Activated CD4-positive, alpha-beta memory T cell treated with anti-CD3 and anti-CD28 coated beads for 36 hours (primary cell): ENCODE results near the gene EIF2S1. TPM values are rescaled to one million over a fixed set of nuclear protein-coding genes. Genes with fewer than 3 reads are reported as not detected.
A peak's percentile ranks its signal among the peaks of the same experiment; 100 is the strongest.
"Not testable (repeated sequence)": the region's sequence is repeated elsewhere in the genome, so short reads cannot be mapped to it uniquely, and the experiment has no call there.

Experiments used
- CTCF ChIA-PET: fragments of 350-600 bp; sonication (Branson Sonifier 250); formaldehyde crosslinking; loops from one replicate; lab custom pipeline; 2021; ENCODE audit warnings: antibody characterized with exemption, inconsistent platforms; lab: Charles Lee
- POLR2A ChIA-PET: fragments of 350-600 bp; sonication (Branson Sonifier 250); formaldehyde crosslinking; loops from one replicate; lab custom pipeline; 2021; ENCODE audit warnings: antibody characterized with exemption; lab: Charles Lee
- DNase-seq: peaks from one replicate; pipeline ENCODE4 v3.0.0-alpha.2; 2020
- H3K27ac Mint-ChIP-seq: one replicate; pipeline ENCODE4 v1.8.0; 2021; ENCODE audit warnings: mixed read lengths
- H3K27me3 Mint-ChIP-seq: one replicate; pipeline ENCODE4 v1.8.0; 2021; ENCODE audit warnings: mixed read lengths
- H3K36me3 Mint-ChIP-seq: one replicate; pipeline ENCODE4 v1.8.0; 2021; ENCODE audit warnings: mixed read lengths
- H3K4me1 Mint-ChIP-seq: one replicate; pipeline ENCODE4 v1.8.0; 2021; ENCODE audit warnings: low read depth, mixed read lengths
- H3K4me3 Mint-ChIP-seq: one replicate; pipeline ENCODE4 v1.8.0; 2021; ENCODE audit warnings: mild to moderate bottlenecking, mixed read lengths
- H3K9me3 Mint-ChIP-seq: one replicate; pipeline ENCODE4 v1.8.0; 2021; ENCODE audit warnings: mixed read lengths
- intact Hi-C: fragments of 100-400 bp; cut with micrococcal nuclease; formaldehyde crosslinking; loops from one replicate; pipeline ENCODE4 v1.15.1; 2023
- total RNA-seq, 2 experiments: library from RNA; stranded (reverse); gene quantifications; one replicate each; pipeline ENCODE4 v1.2.3, GENCODE V29; 2021

Gene EIF2S1
- total RNA-seq, result 100 to 1,000 TPM; 238 to 240 TPM

GRCh38 chr14:67359775-67360469 lies at the start of gene EIF2S1, which contains the start of gene ATP6V1D:
EIF2S1 (plus strand) TSS chr14:67360328; CDS start chr14:67364768, 4,440 bp downstream.
ATP6V1D (minus strand) TSS chr14:67359804; CDS start chr14:67359698, 106 bp downstream.
- Mint-ChIP-seq H3K27ac (peak within 1 kb of the TSS; percentile 98), H3K4me1 (peaks cover 61% of the 10 kb centered on the region), H3K9me3 (no peaks in the 10 kb centered on the region), H3K4me3 (peak within 1 kb of the TSS; percentile 99), H3K36me3 (peaks cover 18% of the 10 kb centered on the region), H3K27me3 (peaks cover 2% of the 10 kb centered on the region)
- intact Hi-C loops, result loop anchor here (1.0 to 10.0 kb wide), 9 partner anchors 13 to 1435 kb away; partner anchors contain the start of genes GARIN2, GPHN, PALS1 and PIGH
- CTCF ChIA-PET, result interaction anchor here (0.5 to 1.9 kb wide), 36 partner anchors 9 to 1503 kb away, joined by 3 to 16 read pairs (median 4); partner anchors contain the start of genes ARG2, GARIN2, GPHN and PALS1
- DNase-seq, result peak; percentile 100
- POLR2A ChIA-PET, result interaction anchor here (0.6 to 1.5 kb wide), 9 partner anchors 9 to 1980 kb away, joined by 3 to 6 read pairs (median 3); partner anchors contain the start of genes PALS1, RDH11 and VTI1B

- peaks cover 2% of the 10 kb centered on the region for H3K36me3 Mint-ChIP-seq
- no peaks in the 10 kb centered on the region for H3K27me3 Mint-ChIP-seq
- DNase-seq, result no peak
- POLR2A ChIA-PET, result no interaction called here
- CTCF ChIA-PET, result no interaction called here
- no peak overlapping the region for H3K4me3 Mint-ChIP-seq
- H3K27ac Mint-ChIP-seq, result no peak overlapping the region
- no peaks in the 10 kb centered on the region for H3K9me3 Mint-ChIP-seq
- no peaks in the 10 kb centered on the region for H3K4me1 Mint-ChIP-seq
- intact Hi-C loops, result no loop called here
Measured at GRCh38 chr14:67311868-67312267, 48.3 kb upstream of the EIF2S1 start.

DNA sequence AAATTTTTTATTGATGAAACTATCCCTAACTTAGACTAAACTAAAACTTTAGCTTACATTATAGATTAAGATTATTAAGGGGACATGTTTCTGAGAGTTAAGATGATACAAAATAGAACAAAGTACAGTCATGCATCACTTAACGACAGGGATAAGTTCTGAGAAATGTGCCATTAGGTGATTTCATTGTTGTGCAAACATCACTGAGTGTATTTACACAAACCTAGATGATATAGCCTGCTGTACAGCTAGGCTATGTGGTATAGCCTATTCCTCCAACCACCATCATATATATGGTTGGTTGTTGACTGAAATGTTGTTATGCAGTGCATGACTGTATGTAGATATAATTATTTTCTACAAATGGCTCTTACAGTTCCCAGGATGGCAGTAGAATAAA lies 47.0 kb upstream of the EIF2S1 start:
- CTCF ChIA-PET, result interaction anchor here (1.3 kb wide), 1 partner anchor 147 kb away, joined by 3 read pairs; no protein-coding TSS in a partner anchor
- no peaks in the 10 kb centered on the region for H3K4me1 Mint-ChIP-seq
- no peak overlapping the region for H3K4me3 Mint-ChIP-seq
- POLR2A ChIA-PET, result no interaction called here
- no peaks in the 10 kb centered on the region for H3K9me3 Mint-ChIP-seq
- no peak for DNase-seq
- no peaks in the 10 kb centered on the region for H3K27me3 Mint-ChIP-seq
- H3K27ac Mint-ChIP-seq, result no peak overlapping the region
- H3K36me3 Mint-ChIP-seq, result peaks cover 2% of the 10 kb centered on the region
- intact Hi-C loops, result no loop called here

GRCh38 chr14:67317822-67318221 lies 42.3 kb upstream of the EIF2S1 start:
- no peak for DNase-seq
- Mint-ChIP-seq H3K27me3 (no peaks in the 10 kb centered on the region), H3K36me3 (peaks cover 6% of the 10 kb centered on the region), H3K27ac (no peak overlapping the region), H3K9me3 (no peaks in the 10 kb centered on the region), H3K4me1 (no peaks in the 10 kb centered on the region), H3K4me3 (no peak overlapping the region)
- ChIA-PET POLR2A (no interaction called here), CTCF (interaction anchor here (1.7 kb wide), 1 partner anchor 32 kb away, joined by 4 read pairs; no protein-coding TSS in a partner anchor)
- intact Hi-C loops, result no loop called here

GRCh38 chr14:67319142-67319541 lies 41.0 kb upstream of the EIF2S1 start:
- POLR2A ChIA-PET, result interaction anchor here (0.6 kb wide), 1 partner anchor 248 kb away, joined by 3 read pairs; no protein-coding TSS in a partner anchor
- Mint-ChIP-seq H3K9me3 (no peaks in the 10 kb centered on the region), H3K4me1 (no peaks in the 10 kb centered on the region), H3K36me3 (peaks cover 4% of the 10 kb centered on the region), H3K27ac (no peak overlapping the region), H3K27me3 (no peaks in the 10 kb centered on the region), H3K4me3 (no peak overlapping the region)
- no peak for DNase-seq
- intact Hi-C loops, result no loop called here
- CTCF ChIA-PET, result interaction anchor here (0.7 to 1.9 kb wide), 3 partner anchors 33 to 299 kb away, joined by 3 to 6 read pairs (median 4); no protein-coding TSS in a partner anchor

DNA sequence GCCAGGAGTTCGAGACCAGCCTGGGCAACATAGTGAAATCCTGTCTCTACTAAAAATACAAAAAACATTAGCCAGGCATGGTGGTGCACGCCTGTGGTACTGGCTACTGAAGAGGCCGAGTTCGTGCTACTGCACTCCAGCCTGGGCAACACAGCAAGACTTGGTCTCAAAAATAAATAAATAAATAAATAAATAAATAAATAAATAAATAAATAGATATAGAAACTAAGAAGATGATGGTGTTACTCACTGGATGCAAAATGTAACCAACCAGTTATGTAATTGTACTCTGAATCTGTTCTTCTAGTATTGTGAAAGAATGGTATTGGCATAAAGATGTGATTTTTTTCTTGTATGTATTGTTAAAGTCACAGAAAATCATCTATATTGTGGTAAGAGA lies 30.5 kb upstream of the EIF2S1 start:
- H3K36me3 Mint-ChIP-seq, result peaks cover 35% of the 10 kb centered on the region
- DNase-seq, intact Hi-C loops, CTCF ChIA-PET, H3K4me3 Mint-ChIP-seq, H3K9me3 Mint-ChIP-seq, H3K4me1 Mint-ChIP-seq, H3K27me3 Mint-ChIP-seq, H3K27ac Mint-ChIP-seq, POLR2A ChIA-PET: not testable (repeated sequence)

DNA sequence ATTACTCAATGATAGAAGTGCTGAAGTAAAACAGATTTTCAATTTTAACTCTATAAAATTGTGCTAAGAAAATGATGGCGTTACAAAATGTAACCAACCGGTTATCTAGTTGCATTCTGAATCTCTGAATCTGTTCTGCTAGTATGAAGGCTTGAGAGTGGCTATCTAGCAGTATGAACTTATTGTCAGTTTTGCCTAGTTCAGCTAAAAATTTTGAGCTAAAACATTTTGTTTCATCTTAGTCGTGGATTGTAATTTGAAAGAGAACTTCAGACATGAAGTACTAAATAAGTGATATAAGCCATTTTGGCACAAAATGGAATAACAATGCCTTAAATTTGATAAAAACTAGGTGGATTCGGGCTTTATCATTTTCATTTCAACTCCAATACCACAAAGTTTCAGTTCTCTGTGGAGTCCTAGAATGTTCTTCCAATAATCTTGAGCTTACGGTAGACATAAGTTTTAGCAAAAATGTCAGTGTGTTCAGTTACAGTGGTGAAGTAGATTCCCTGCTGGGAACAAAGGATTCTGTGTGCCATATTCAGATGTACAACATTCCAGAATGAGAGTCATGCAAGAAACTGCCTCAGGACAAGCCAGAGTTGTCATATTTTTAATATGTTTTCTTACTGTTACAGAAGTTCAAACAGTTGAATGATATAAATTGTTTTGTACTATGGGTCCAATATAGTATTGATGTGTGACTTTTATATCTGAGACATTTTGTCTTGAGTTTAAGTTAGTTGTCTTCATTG lies 28.6 kb upstream of the EIF2S1 start:
- no peaks in the 10 kb centered on the region for H3K27me3 Mint-ChIP-seq
- H3K4me1 Mint-ChIP-seq, result no peaks in the 10 kb centered on the region
- no peak for DNase-seq
- CTCF ChIA-PET, result no interaction called here
- H3K36me3 Mint-ChIP-seq, result peaks cover 27% of the 10 kb centered on the region
- no peak overlapping the region for H3K27ac Mint-ChIP-seq
- H3K9me3 Mint-ChIP-seq, result no peaks in the 10 kb centered on the region
- H3K4me3 Mint-ChIP-seq, result no peak overlapping the region
- intact Hi-C loops, result no loop called here
- POLR2A ChIA-PET, result no interaction called here

GRCh38 chr14:67332468-67332867 lies 27.7 kb upstream of the EIF2S1 start:
- POLR2A ChIA-PET, result no interaction called here
- intact Hi-C loops, result no loop called here
- no peak overlapping the region for H3K27ac Mint-ChIP-seq
- DNase-seq, result no peak
- CTCF ChIA-PET, result no interaction called here
- H3K36me3 Mint-ChIP-seq, result peaks cover 26% of the 10 kb centered on the region
- H3K9me3 Mint-ChIP-seq, result no peaks in the 10 kb centered on the region
- H3K27me3 Mint-ChIP-seq, result no peaks in the 10 kb centered on the region
- no peaks in the 10 kb centered on the region for H3K4me1 Mint-ChIP-seq
- H3K4me3 Mint-ChIP-seq, result no peak overlapping the region

- no peak for DNase-seq
- H3K9me3 Mint-ChIP-seq, result no peaks in the 10 kb centered on the region
Measured at GRCh38 chr14:67335781-67336180, 24.3 kb upstream of the EIF2S1 start.

GRCh38 chr14:67341231-67341630 lies 18.9 kb upstream of the EIF2S1 start:
- H3K27me3 Mint-ChIP-seq, CTCF ChIA-PET, H3K4me1 Mint-ChIP-seq, DNase-seq, POLR2A ChIA-PET, H3K27ac Mint-ChIP-seq, intact Hi-C loops, H3K9me3 Mint-ChIP-seq, H3K4me3 Mint-ChIP-seq: not testable (repeated sequence)
- H3K36me3 Mint-ChIP-seq, result peaks cover 28% of the 10 kb centered on the region

More at GRCh38 chr14:67335781-67336180, 24.3 kb upstream of the EIF2S1 start:
- intact Hi-C loops, result loop anchor here (1.0 kb wide), 1 partner anchor 169 kb away; no protein-coding TSS in a partner anchor
- H3K27me3 Mint-ChIP-seq, result no peaks in the 10 kb centered on the region
- H3K4me3 Mint-ChIP-seq, result no peak overlapping the region
- H3K36me3 Mint-ChIP-seq, result peaks cover 27% of the 10 kb centered on the region
- ChIA-PET POLR2A (no interaction called here), CTCF (interaction anchor here (1.0 to 2.0 kb wide), 3 partner anchors 24 to 169 kb away, joined by 3 to 6 read pairs (median 5); partner anchors contain the start of genes ATP6V1D and EIF2S1)
- no peaks in the 10 kb centered on the region for H3K4me1 Mint-ChIP-seq
- H3K27ac Mint-ChIP-seq, result no peak overlapping the region

DNA sequence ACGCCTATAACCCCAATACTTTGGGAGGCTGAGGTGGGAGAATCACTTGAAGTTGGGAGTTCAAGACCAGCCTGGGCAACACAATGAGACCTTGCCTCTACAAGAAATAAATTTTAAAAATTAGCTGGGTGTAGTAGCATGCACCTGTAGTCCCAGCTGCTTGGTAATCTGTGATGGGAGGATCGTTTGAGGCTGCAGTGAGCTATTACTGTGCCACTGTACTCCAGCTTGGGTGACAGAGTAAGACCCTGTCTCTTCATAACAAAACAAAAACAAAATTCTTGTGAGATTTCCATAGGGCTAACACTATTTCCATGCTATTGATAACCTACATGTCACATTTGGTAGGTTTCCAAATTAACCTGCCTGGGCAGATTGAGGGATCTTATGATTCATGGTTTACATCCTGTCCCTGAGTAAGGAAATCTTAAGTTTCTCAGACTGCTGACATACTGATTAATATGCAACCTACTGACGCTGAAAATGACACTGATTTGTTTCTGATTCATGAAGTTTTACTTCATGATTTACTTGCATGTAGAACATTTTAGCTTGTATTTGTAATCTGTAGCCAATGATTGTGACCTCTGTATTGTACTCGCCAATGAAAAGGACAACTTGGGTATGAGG lies 16.4 kb upstream of the EIF2S1 start:
- no peaks in the 10 kb centered on the region for H3K27me3 Mint-ChIP-seq
- no peak overlapping the region for H3K4me3 Mint-ChIP-seq
- no peak for DNase-seq
- H3K4me1 Mint-ChIP-seq, result peaks cover 4% of the 10 kb centered on the region
- no peaks in the 10 kb centered on the region for H3K9me3 Mint-ChIP-seq
- H3K36me3 Mint-ChIP-seq, result peaks cover 26% of the 10 kb centered on the region
- ChIA-PET CTCF (no interaction called here), POLR2A (interaction anchor here (0.8 kb wide), 1 partner anchor 16 kb away, joined by 3 read pairs; the partner anchor contains the start of gene ATP6V1D)
- intact Hi-C loops, result no loop called here
- H3K27ac Mint-ChIP-seq, result no peak overlapping the region
